Astrocyte of the spinal cord (primary cell): ENCODE measurements around the gene WRAP73.

Source experiments
- DNase-seq: peaks from one replicate; pipeline ENCODE4 v3.0.0; 2011; ENCODE audit warnings: low read depth, low spot score
- H3K4me3 ChIP-seq: 2 replicates; pipeline ENCODE4 v1.5.1; 2011; ENCODE audit warnings: low read depth, mild to moderate bottlenecking, low read length, moderate library complexity
- CTCF ChIP-seq: IDR thresholded peaks from 2 replicates; pipeline ENCODE4 v1.5.1; 2012; ENCODE audit warnings: low read depth, mild to moderate bottlenecking, low read length, inconsistent platforms
- in situ Hi-C: cut with HindIII; loops from 2 replicates; pipeline ENCODE4 v1.10.0; 2017; ENCODE audit warnings: low sequenced_read_pairs

The WRAP73 gene

GRCh38 chr1:3681898-3682806 is 32.2 kb upstream of the WRAP73 start:
- no peak for DNase-seq
- no peak for TF ChIP-seq CTCF
- in situ Hi-C loops = no loop called here
- H3K4me3 ChIP-seq = no peak overlapping the region

GRCh38 chr1:3681231-3681897 is 31.5 kb upstream of the WRAP73 start:
- no peak for TF ChIP-seq CTCF
- H3K4me3 ChIP-seq = no peak overlapping the region
- in situ Hi-C loops = no loop called here
- DNase-seq = no peak

- no peak for TF ChIP-seq CTCF
- in situ Hi-C loops = no loop called here
- no peak for DNase-seq
- H3K4me3 ChIP-seq = no peak overlapping the region
Observed at GRCh38 chr1:3680488-3681230, 30.8 kb upstream of the WRAP73 start.

- TF ChIP-seq CTCF = no peak
- no peak for DNase-seq
- in situ Hi-C loops = no loop called here
- H3K4me3 ChIP-seq = no peak overlapping the region
Observed at GRCh38 chr1:3679799-3680453, 30.0 kb upstream of the WRAP73 start.

- TF ChIP-seq CTCF = no peak
- in situ Hi-C loops = no loop called here
- no peak overlapping the region for H3K4me3 ChIP-seq
- DNase-seq = no peak
Observed at GRCh38 chr1:3679098-3679555, 29.2 kb upstream of the WRAP73 start.
